GM21367 (cell line): ENCODE results near the gene KIAA0930.
"Not testable (repeated sequence)": the region's sequence is repeated elsewhere in the genome, so short reads cannot be mapped to it uniquely, and the experiment has no call there.

ENCODE experiments used
- ATAC-seq: cut with Tn5 transposase; IDR thresholded peaks from one replicate; pipeline ENCODE4 v1.9.1; 2021; ENCODE audit not compliant: unreplicated experiment

The KIAA0930 gene

DNA sequence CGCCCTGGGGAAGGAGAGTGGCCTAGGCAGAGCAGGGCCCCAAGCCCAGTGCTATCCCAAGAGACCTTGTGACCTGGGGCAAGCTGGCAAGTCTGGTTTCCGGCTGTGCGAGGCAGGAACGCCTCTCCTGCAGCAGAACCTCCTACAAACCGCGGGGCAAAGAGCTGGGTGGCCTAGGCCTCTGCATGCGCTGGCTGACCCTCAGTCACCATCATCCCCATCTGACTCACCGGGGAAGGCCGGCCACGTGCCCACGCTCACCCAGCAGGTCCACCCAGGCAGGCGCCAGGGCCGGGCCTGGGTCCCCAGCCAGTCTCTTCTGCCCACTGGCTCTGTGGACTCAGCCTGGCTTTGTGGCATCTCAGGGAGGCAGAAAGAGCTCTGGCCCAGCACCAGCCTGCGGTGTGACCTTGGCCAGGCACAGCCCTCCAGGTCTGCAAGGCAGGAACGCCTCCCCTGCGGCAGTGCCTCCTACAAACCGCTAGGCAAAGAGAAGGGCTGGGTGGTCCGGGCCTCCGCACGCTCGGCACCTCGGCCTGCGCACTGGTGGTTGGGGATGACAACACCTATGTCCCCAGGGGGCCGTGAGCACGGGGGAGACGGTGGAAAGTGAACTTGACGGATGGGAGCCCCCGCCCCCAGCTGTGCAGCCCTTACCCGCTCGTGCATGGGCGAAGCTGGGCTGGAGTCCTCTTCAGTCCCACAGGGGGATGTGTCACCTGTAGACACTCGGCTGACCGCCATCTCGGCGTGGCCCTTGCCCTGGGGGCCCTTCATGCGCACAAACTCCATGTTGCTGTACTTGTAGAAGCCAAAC, 38.2 kb downstream of the KIAA0930 start:
- no peak for ATAC-seq

- no peak for ATAC-seq
Measured at GRCh38 chr22:45201678-45202332, 38.9 kb downstream of the KIAA0930 start.

DNA sequence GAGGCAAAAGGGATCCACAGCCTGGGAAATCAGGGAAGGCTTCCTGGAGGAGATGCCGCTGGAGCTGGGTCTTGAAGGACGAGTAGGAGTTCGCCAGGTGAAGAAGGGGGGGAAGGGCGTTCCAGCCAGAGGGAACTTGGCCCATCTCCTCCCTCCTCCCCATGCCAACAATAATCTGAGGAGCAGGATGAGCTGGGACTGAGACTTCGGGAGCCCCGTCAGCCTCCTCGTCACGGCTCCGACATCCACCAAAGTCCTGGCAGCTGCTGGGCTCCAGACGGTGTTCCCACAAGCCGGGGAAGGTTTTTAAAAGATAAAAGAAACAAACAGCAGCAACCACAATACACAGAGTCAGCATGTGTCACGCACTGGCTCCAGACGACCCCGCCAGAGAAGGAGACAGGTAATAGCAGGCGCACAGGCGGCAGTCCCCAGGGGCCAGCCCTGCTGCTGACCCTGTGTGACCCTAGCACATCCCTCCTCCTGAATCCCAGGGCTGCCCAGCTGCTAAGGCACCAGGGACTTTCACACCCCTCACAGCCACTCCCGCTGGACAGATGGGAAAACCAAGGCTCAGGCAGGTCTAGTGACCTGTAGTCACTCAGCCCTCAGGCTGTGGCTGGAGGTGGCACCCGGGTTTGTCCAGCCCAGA, 39.7 kb downstream of the KIAA0930 start:
- ATAC-seq, result no peak

- no peak for ATAC-seq
Measured at GRCh38 chr22:45200230-45200629, 40.5 kb downstream of the KIAA0930 start.

DNA sequence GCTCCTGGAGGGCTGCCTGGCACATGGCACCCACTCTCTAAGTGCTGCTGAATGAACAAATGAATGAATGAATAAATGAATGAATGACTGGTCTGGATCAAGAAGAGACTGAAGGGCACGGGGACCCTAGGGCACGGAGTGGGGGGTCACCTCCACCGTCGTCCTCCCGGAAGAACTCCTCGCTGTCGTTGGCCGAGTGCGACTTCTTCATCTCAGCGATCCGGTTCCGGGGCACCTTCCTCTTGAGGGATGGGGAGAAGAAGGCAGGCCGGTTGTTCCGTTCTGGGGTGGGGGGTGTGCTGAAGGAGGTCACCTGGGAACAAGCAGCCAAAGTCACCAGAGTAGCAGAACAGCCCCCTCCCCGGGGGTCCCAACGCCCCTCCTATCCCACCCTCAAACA, 41.0 kb downstream of the KIAA0930 start:
- ATAC-seq, result no peak

DNA sequence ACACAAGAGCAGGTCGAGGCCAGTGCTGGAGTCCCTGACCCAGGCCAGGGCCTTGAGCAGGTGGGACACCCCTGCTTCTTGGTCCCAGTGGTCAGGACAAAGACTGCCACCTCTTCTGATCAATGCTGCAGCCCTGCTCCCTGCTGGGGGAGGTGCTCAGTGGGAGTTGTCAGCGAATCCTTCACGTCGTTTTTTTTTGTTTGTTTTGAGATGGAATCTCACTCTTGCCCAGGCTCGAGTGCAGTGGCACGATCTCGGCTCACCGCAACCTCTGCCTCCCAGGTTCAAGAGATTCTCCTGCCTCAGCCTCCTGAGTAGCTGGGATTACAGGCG, 42.3 kb downstream of the KIAA0930 start:
- no peak for ATAC-seq

DNA sequence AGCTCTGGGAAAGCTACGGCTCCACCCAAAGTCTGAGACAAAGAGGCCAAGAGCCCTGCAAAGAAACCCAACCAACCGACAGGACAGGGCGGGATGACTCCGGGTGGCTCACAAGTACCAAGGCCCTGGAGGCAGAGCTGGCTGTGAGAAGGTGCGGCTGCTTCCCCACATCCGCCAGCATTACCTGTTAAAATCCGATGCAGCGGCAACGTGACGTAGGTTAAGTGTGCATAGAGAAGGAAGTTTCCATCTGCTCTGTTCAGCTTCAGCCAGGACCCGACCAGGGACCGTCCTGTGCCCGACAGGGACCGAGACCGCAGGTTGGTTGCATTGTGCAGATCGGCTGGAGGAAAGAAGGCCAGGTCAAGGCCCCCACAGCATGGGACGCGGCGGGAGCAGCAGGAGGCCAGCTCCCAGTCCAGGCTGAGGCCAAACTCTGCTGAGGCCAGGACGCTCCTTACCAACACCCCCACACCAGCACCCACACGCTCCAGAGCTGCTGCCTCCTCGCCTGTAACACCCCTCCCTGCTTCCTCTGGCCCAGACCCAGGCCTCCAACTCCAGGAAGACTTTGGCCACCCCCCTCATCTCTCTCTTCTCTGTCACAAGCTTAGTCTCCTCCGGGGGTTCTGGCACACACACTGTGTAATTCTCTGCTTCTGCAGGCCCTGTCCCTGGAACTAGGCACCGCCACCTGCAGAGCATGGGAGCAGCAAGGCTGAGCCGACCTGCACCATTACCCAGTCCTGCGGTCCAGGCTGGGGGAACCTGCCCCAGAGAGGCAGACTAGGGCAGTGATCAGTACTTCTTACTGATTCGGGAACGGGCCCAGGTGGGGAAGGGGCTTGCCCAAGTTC, 42.9 kb downstream of the KIAA0930 start:
- ATAC-seq, result no peak

- no peak for ATAC-seq
Measured at GRCh38 chr22:45196926-45197605, 43.6 kb downstream of the KIAA0930 start.

GRCh38 chr22:45196308-45196707, 44.4 kb downstream of the KIAA0930 start:
- no peak for ATAC-seq

- no peak for ATAC-seq
Measured at GRCh38 chr22:45195616-45196015, 45.1 kb downstream of the KIAA0930 start.

DNA sequence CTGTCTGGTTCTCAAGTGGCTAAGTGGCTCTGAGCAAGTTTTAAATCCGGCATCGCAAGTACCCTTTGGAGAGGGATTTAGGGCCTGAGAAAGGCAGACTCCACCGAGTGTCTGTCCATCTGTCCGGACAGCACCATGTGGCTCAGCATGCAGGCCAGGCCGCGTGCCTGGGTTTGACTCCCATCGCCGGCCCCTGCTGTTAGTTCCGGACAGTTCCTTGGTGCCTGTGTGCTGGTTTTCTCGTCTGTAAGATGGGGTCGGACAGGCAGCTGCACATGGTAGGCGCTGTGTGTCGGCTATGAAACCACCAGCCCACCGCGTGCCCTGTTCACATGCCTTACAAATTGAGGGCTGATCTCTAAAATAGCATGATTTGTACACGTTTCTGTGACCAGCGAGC, 46.0 kb downstream of the KIAA0930 start:
- ATAC-seq, result no peak

GRCh38 chr22:45192701-45193187, 48.0 kb downstream of the KIAA0930 start:
- no peak for ATAC-seq

- ATAC-seq, result not testable (repeated sequence)
Measured at GRCh38 chr22:45191746-45192145, 48.9 kb downstream of the KIAA0930 start.

- no peak for ATAC-seq
Measured at GRCh38 chr22:45190202-45190872, 50.4 kb downstream of the KIAA0930 start.

GRCh38 chr22:45188779-45189178, 51.9 kb downstream of the KIAA0930 start:
- no peak for ATAC-seq

DNA sequence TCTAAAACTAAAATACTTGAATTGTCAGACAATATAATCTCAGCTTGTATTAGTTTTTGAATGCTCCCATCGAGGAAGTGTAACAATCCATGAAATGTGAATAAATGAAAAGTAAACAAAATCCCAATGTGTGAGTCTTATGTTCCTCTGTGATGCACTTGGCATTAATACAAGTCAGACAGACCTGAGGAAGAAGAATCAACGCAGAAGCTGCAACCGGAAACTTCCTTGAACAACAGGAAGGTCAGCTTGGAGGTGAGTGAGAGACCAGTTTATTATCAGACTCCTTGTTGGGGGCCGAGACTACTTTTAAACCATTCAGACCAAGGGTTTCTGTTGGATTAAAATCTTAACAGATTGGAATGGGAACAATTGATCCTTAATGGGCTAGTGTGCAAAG, 52.8 kb downstream of the KIAA0930 start:
- no peak for ATAC-seq

GRCh38 chr22:45185718-45186514, 54.8 kb downstream of the KIAA0930 start:
- ATAC-seq, result no peak

DNA sequence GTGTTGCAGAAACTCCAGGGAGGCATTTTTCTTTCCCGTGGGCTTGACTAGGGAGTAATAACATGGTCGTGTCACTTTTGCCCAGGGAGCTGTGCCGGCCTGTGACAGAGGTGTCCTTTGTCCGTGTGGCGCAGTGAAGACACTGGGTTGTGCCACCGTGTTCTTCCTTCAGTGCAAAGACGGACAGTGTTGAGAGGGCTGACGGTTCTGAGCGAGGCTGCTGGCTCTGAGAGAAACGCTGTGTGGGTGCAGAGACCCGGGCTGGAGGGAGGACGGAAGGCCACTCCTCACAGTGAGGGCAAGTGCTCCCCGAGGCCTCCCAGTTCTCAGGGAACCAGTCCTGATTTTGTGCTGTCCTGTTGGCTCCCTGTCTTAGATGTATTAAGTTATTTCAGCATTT, 56.7 kb downstream of the KIAA0930 start:
- ATAC-seq, result no peak

GRCh38 chr22:45181766-45182165, 58.9 kb downstream of the KIAA0930 start:
- ATAC-seq, result no peak
